HepG2 (cell line): Measurements from ENCODE around the gene SLC25A48.

Source experiments
- FOXA1 ChIP-seq, 2 experiments: fragments of 450-650 bp in 1 of 2; sonication (generic) in 1 of 2; formaldehyde crosslinking in 1 of 2; IDR thresholded peaks; 2 replicates each; pipeline versions ENCODE4 v1.4.0 to v1.6.1; 2016 to 2020; ENCODE audit warnings: missing genetic modification reagents in 1 of 2
- SMARCC2 ChIP-seq: fragments of 450-650 bp; IDR thresholded peaks from 2 replicates; pipeline ENCODE4 v1.6.1; 2017; ENCODE audit warnings: antibody characterized with exemption, mild to moderate bottlenecking
- SUZ12 ChIP-seq: fragments of 150-350 bp; IDR thresholded peaks from 2 replicates; pipeline ENCODE4 v1.6.1; 2014; ENCODE audit warnings: low read depth, low read length
- ZFX ChIP-seq: sonication (generic); formaldehyde crosslinking; IDR thresholded peaks from 2 replicates; pipeline ENCODE4 v1.4.0; 2020; ENCODE audit warnings: mild to moderate bottlenecking, low read depth, missing genetic modification reagents, moderate library complexity
- ZNF3 ChIP-seq: IDR thresholded peaks from 2 replicates; pipeline ENCODE4 v1.7.0; 2017; ENCODE audit warnings: inconsistent platforms
- TF ChIP-seq, protein P1 (sequence below): sonication (generic); formaldehyde crosslinking; IDR thresholded peaks from 2 replicates; pipeline ENCODE4 v1.5.1; 2020; ENCODE audit warnings: missing genetic modification reagents, mild to moderate bottlenecking, borderline replicate concordance
- TF ChIP-seq, protein P2 (sequence below), 2 experiments: fragments of 450-650 bp in 1 of 2; sonication (generic) in 1 of 2; formaldehyde crosslinking in 1 of 2; IDR thresholded peaks; 2 replicates each; pipeline versions ENCODE4 v1.6.1 to v1.8.0; 2016 to 2022; ENCODE audit warnings: antibody characterized with exemption in 1 of 2, mild to moderate bottlenecking in 1 of 2, missing genetic modification reagents in 1 of 2

DNA sequence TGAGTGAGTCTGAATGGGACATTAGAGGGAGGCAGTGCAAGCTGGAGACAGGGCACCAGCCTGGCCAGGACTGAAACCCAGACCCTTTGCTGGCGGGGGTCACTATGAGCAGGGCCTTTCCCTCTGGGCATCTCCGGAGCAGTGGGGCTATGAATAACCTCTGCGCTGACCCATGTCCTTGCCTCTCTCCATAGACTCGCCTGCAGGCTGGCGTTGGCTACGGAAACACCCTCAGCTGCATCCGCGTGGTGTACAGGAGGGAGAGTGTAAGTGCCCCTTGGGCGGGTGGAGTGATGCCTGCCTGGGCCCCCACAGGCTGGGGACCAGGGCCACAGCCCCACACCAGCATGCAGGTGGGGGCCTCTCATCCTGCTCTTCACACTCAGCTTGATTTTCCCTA lies 15.8 kb downstream of the SLC25A48 start:
- TF ChIP-seq SUZ12: no peak
- no peak for TF ChIP-seq FOXA1 (IDR thresholded peaks at IDR 0.05)
- TF ChIP-seq FOXA1 (CRISPR knock-in tag; IDR thresholded peaks at IDR 0.05): no peak
- TF ChIP-seq, protein P1, sequence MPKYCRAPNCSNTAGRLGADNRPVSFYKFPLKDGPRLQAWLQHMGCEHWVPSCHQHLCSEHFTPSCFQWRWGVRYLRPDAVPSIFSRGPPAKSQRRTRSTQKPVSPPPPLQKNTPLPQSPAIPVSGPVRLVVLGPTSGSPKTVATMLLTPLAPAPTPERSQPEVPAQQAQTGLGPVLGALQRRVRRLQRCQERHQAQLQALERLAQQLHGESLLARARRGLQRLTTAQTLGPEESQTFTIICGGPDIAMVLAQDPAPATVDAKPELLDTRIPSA (CRISPR knock-in tag): no peak
- no peak for TF ChIP-seq ZFX (CRISPR knock-in tag)
- TF ChIP-seq, protein P2, sequence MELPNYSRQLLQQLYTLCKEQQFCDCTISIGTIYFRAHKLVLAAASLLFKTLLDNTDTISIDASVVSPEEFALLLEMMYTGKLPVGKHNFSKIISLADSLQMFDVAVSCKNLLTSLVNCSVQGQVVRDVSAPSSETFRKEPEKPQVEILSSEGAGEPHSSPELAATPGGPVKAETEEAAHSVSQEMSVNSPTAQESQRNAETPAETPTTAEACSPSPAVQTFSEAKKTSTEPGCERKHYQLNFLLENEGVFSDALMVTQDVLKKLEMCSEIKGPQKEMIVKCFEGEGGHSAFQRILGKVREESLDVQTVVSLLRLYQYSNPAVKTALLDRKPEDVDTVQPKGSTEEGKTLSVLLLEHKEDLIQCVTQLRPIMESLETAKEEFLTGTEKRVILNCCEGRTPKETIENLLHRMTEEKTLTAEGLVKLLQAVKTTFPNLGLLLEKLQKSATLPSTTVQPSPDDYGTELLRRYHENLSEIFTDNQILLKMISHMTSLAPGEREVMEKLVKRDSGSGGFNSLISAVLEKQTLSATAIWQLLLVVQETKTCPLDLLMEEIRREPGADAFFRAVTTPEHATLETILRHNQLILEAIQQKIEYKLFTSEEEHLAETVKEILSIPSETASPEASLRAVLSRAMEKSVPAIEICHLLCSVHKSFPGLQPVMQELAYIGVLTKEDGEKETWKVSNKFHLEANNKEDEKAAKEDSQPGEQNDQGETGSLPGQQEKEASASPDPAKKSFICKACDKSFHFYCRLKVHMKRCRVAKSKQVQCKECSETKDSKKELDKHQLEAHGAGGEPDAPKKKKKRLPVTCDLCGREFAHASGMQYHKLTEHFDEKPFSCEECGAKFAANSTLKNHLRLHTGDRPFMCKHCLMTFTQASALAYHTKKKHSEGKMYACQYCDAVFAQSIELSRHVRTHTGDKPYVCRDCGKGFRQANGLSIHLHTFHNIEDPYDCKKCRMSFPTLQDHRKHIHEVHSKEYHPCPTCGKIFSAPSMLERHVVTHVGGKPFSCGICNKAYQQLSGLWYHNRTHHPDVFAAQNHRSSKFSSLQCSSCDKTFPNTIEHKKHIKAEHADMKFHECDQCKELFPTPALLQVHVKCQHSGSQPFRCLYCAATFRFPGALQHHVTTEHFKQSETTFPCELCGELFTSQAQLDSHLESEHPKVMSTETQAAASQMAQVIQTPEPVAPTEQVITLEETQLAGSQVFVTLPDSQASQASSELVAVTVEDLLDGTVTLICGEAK (IDR thresholded peaks at IDR 0.05): no peak
- TF ChIP-seq, protein P2 (CRISPR knock-in tag; IDR thresholded peaks at IDR 0.05): no peak
- no peak for TF ChIP-seq ZNF3 (CRISPR knock-in tag)
- no peak for TF ChIP-seq SMARCC2
